ENCODE measurements around the gene OPA1.

DNA sequence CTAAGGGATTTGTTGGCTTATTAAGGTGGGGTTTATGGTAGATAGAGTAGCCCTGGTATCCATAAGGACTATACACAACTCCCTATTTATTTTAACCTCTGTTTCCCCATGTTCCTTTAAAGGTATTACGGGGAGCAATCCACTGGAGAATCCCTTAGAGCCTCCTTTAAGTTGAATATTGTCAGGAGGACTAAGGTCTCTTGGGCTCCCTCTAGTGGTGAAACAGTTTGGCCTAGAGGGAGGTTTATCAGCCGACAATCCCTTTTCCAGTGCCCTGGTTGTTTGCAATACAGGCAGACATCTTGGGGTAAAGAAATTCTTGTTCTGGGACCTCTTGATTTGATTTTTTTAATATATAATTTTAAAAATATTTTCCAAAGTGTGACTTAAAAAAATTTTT, 12.9 kb downstream of the OPA1 start:
- no peak for TF ChIP-seq EP300 (IDR thresholded peaks at IDR 0.05)
- TF ChIP-seq, protein P1, sequence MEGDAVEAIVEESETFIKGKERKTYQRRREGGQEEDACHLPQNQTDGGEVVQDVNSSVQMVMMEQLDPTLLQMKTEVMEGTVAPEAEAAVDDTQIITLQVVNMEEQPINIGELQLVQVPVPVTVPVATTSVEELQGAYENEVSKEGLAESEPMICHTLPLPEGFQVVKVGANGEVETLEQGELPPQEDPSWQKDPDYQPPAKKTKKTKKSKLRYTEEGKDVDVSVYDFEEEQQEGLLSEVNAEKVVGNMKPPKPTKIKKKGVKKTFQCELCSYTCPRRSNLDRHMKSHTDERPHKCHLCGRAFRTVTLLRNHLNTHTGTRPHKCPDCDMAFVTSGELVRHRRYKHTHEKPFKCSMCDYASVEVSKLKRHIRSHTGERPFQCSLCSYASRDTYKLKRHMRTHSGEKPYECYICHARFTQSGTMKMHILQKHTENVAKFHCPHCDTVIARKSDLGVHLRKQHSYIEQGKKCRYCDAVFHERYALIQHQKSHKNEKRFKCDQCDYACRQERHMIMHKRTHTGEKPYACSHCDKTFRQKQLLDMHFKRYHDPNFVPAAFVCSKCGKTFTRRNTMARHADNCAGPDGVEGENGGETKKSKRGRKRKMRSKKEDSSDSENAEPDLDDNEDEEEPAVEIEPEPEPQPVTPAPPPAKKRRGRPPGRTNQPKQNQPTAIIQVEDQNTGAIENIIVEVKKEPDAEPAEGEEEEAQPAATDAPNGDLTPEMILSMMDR (IDR thresholded peaks at IDR 0.05) = peak in 4 of 7 experiments; percentile 45 to 77 (median 73)
- no peak for TF ChIP-seq POLR2A (IDR thresholded peaks at IDR 0.05)
- TF ChIP-seq POLR2AphosphoS5 (IDR thresholded peaks at IDR 0.05) = no peak

Data from stomach (tissue), 4 donors.